ENCODE measurements around the gene MID2.
"Not testable (repeated sequence)": the region's sequence is repeated elsewhere in the genome, so short reads cannot be mapped to it uniquely, and the experiment has no call there.

The MID2 gene

GRCh38 chrX:107940095-107940494 lies 114.4 kb downstream of the MID2 start:
- Histone ChIP-seq H3K4me1 (ENCODE audit: insufficient read depth, low read length) (peaks cover 6% of the 10 kb centered on the region), H3K9ac (ENCODE audit: low read depth, low read length) (no peak overlapping the region), H3K36me3 (ENCODE audit: insufficient read depth, low read length) (peaks cover 10% of the 10 kb centered on the region; the same call in 1 of the 2 replicates), H3K9me3 (ENCODE audit: control insufficient read depth, insufficient read depth, low read length) (no peaks in the 10 kb centered on the region)

GRCh38 chrX:107955337-107955736 lies 129.7 kb downstream of the MID2 start:
- H3K36me3 ChIP-seq (ENCODE audit: insufficient read depth, low read length); H3K9me3 ChIP-seq (ENCODE audit: control insufficient read depth, insufficient read depth, low read length); H3K9ac ChIP-seq (ENCODE audit: low read depth, low read length); H3K4me1 ChIP-seq (ENCODE audit: insufficient read depth, low read length): not testable (repeated sequence)

- H3K9ac ChIP-seq (ENCODE audit: low read depth, low read length): no peak overlapping the region
- no peaks in the 10 kb centered on the region for H3K36me3 ChIP-seq (ENCODE audit: insufficient read depth, low read length)
- peaks cover 20% of the 10 kb centered on the region for H3K4me1 ChIP-seq (ENCODE audit: insufficient read depth, low read length)
- H3K9me3 ChIP-seq (ENCODE audit: control insufficient read depth, insufficient read depth, low read length): peaks cover 1% of the 10 kb centered on the region
Observed at GRCh38 chrX:107968623-107969022, 143.0 kb downstream of the MID2 start.

GRCh38 chrX:107970073-107970472 lies 144.4 kb downstream of the MID2 start:
- H3K9me3 ChIP-seq (ENCODE audit: control insufficient read depth, insufficient read depth, low read length): no peaks in the 10 kb centered on the region; the same call in 1 of the 2 replicates

GRCh38 chrX:107971636-107972035 lies 146.0 kb downstream of the MID2 start:
- H3K9ac ChIP-seq (ENCODE audit: low read depth, low read length): no peak overlapping the region
- H3K4me1 ChIP-seq (ENCODE audit: insufficient read depth, low read length): peaks cover 20% of the 10 kb centered on the region
- H3K9me3 ChIP-seq (ENCODE audit: control insufficient read depth, insufficient read depth, low read length): no peaks in the 10 kb centered on the region; the same call in 1 of the 2 replicates
- no peaks in the 10 kb centered on the region for H3K36me3 ChIP-seq (ENCODE audit: insufficient read depth, low read length)

More at GRCh38 chrX:107970073-107970472, 144.4 kb downstream of the MID2 start:
- H3K4me1 ChIP-seq (ENCODE audit: insufficient read depth, low read length): peaks cover 20% of the 10 kb centered on the region
- H3K9ac ChIP-seq (ENCODE audit: low read depth, low read length): no peak overlapping the region
- no peaks in the 10 kb centered on the region for H3K36me3 ChIP-seq (ENCODE audit: insufficient read depth, low read length)

All from ES-I3 (cell line).